Activated CD8-positive, alpha-beta memory T cell treated with anti-CD3 and anti-CD28 coated beads for 1 hour (primary cell): ENCODE results near the gene AGAP1.

Experiments
- DNase-seq, 2 donors: peaks; one replicate each; pipeline ENCODE4 v3.0.0-alpha.2; 2020; ENCODE audit warnings: low read depth in 1 of 2; ENCODE audit errors: extremely low read depth in 1 of 2

The AGAP1 gene

GRCh38 chr2:235530735-235531134, 36.9 kb downstream of the AGAP1 start:
- no peak for DNase-seq

GRCh38 chr2:235532307-235532706, 38.5 kb downstream of the AGAP1 start:
- no peak for DNase-seq

DNA sequence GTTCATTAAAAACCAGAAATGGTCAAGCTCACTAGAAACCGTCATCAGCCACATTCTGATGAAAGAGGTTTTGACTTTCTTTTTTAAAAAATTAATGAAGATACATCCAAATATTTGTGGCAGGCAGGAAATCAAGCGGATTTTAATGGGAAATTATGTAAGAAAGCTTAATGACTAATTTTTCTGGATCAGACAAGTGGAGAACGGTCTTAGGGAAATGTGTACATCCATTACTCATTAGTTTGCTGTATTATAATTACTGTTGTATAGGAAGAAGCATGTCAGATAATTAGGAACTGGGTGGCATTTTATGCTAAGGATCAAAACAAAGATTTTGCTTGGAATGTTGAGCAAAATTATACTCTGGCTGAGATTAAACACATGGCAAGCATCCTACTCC, 39.4 kb downstream of the AGAP1 start:
- no peak for DNase-seq

DNA sequence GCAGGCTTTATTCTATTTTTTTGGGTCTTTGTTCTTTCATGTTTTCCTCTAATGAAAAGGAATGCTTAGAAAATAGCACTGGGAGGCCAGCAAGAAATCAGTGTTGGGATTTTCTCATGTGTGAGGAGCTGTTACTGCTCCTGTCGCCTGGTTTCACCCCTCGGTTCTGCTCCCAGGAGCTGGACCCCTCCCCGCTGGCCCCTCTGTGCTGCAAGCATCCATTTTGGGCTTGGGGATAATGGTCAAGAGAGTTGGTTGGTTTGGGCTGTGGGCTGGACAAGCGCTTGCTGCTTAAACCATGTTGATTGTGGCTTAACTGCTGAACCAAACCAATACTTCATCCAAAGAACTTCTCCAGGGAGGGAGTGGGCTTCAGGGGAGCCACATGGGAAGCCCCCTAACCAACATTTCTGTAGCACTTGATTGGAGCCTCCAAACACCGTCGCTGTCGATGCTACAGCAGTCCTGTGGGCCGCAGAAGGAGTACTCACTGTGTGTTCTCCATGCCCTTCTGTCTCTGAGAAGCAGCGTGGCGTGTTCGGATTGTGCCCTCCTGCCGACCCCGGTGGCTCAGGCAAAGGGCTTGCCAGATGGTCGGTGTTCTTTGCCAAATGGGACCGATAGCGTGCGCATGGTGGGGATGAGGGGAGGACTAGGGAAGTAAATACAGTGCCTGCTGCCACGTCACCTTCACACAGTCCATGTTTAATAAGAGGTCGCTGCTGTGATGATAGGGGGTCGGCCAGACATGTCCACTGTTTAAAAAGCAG, 40.0 kb downstream of the AGAP1 start:
- no peak for DNase-seq

- DNase-seq = no peak
Observed at GRCh38 chr2:235534678-235535422, 41.0 kb downstream of the AGAP1 start.

- DNase-seq = no peak
Observed at GRCh38 chr2:235535423-235536130, 41.7 kb downstream of the AGAP1 start.

DNA sequence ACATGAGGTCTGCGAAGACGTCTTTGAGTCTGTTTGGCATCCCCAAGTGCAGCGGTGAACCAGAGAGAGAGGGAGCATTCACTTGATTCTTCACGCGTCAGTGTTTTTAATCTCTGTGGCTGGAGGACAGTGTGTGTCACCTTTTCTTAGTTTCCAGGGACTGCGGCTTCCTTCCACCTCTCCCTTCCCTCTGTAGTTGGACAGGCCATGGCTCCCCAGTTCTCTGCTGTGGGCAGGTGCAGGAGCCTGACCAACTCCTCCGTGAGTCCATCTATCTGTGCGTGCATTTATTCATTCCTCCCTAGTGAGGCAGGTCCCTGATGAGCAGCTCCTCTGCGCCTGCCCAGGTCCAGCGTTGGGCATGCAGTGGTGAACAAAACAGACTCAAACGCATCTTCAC, 42.9 kb downstream of the AGAP1 start:
- DNase-seq = no peak

DNA sequence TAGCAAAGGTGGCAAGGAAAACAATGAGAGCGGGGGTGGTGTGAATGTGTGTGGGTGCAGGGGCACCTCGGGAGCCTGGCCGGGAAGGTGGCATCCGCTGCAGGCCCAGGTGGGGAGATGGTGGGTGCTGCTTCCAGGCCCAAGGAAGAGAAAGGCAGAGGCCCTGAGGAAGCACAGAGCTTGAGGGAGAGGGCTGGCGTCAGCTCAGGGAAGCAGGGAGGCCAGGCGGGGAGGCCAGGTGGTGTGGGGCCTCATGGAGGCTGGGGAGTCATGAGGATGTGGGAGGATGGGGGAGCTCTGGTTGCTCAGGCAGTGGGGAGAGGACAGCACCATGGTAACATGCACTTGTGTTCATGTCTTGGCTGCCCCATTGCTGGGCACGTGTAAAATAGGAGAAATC, 43.3 kb downstream of the AGAP1 start:
- no peak for DNase-seq

DNA sequence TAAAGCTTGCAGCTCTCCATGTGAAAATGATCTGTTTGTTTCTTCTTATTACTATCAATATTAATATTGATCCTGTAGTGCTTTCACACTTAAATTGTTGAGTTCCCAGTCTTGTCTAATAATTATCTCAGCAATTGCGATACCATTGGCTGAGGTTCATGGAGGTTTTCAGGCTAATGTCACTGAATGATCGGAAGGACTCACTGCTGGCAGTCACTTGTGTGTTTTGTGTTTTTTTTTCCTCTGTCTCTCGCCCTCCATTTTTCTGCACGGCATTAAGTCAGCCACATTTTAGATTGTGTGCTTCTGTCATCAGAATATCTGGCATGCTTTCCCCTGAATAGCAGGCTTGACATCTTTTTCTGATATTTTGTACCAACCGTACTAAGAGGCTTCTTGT, 43.7 kb downstream of the AGAP1 start:
- no peak for DNase-seq

DNA sequence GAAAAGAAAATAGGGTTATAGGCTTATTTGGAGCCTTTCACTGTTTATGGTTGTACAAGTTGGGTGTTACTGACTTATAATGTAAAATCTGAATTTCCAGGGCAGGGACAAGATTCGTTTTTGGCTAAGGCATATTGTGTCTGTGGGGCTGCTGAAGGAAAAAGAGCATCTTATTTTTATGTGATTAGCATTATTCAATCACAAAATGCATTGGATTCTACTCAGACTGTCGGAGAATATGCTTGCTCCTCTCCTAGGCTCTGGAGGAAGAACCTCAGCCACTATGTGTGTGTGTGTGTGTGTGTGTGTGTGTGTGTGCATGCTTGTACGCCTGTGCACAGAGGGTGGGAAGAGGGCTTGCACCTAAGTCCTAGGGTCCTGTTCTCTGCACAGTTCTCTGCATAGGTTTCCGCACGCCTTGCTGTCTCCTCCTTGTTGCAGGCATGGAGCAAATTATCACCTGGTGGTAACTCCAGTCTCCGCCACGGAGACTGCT, 44.3 kb downstream of the AGAP1 start:
- DNase-seq = no peak

DNA sequence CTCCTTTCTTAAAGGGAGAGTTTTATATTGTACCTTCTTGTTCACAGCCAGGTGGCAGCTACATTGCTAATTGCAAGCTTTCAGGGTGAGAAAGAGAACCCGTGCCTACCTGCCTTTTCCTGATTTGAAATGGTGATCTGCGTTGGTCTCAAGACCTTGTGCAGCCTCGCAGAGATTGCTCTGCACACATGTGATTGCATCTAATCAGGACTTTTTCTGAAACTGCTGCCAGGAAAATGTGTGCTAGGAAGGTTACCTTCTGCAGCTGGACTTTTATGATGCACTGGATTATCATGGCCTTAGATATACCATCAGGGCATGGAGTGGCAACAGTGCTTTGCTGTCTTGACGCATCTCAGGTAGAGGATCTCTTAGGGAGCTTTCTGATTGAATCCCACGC, 45.1 kb downstream of the AGAP1 start:
- no peak for DNase-seq

- DNase-seq = no peak
Observed at GRCh38 chr2:235539773-235540172, 45.9 kb downstream of the AGAP1 start.

GRCh38 chr2:235541016-235541415, 47.2 kb downstream of the AGAP1 start:
- no peak for DNase-seq

GRCh38 chr2:235541838-235542549, 48.2 kb downstream of the AGAP1 start:
- DNase-seq = no peak

GRCh38 chr2:235542733-235543127, 48.9 kb downstream of the AGAP1 start:
- DNase-seq = no peak

- no peak for DNase-seq
Observed at GRCh38 chr2:235543128-235543750, 49.4 kb downstream of the AGAP1 start.

GRCh38 chr2:235543851-235544688, 50.2 kb downstream of the AGAP1 start:
- DNase-seq = no peak

DNA sequence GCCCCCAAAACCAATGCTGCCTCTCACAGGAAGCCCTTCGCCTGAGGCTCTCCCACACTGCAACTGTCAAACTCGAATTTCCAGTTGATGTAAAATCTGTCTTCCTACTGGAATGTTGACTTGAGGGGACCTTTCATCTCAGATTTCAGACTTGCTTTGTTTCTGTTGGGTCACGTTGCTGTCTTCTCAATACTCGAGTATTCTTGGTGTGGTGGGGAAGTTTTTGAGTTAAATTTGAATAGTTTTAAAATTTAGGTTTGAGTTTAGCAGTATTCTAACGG, 50.8 kb downstream of the AGAP1 start:
- no peak for DNase-seq

DNA sequence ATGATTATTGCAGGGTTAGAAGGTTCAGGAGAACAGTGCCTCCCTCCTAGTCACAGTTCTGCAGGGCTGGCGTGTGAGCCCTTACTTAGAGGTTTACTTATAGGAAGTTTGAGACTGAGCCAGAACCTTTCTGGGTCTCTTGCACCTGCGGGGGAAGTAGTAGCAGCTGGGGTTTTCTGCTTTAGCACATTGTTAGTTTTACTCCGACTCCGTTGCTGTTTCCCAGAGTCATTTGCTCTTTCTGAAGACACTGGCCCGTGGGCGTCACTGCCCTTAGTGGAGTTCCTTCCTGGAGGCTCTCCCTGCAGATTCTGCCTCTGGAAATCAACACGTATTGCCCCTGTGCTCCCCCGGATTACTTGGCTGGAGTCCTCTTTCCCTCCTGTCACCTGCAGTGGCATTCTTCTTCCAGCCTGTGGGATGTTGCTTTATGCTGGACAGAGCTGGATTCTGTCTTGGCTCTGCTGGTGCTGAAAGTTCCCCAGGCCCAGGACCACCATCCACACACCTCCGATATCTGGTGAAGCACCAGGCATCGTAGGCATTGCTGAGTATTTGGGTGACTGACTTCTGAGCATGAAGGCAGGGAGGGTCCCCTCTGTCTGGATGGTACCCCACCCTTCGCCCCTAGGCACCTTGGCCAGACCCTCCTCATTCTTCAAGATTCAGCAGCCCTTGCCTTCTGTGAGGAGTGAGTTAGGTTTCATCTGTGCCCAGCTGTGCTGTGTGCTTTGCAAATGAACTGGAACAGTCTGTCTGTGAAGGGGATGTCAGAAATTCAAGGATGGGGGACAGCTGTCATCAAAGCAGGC, 51.7 kb downstream of the AGAP1 start:
- DNase-seq = no peak
